Measurements from ENCODE around the gene LLGL1.

Gene LLGL1

DNA sequence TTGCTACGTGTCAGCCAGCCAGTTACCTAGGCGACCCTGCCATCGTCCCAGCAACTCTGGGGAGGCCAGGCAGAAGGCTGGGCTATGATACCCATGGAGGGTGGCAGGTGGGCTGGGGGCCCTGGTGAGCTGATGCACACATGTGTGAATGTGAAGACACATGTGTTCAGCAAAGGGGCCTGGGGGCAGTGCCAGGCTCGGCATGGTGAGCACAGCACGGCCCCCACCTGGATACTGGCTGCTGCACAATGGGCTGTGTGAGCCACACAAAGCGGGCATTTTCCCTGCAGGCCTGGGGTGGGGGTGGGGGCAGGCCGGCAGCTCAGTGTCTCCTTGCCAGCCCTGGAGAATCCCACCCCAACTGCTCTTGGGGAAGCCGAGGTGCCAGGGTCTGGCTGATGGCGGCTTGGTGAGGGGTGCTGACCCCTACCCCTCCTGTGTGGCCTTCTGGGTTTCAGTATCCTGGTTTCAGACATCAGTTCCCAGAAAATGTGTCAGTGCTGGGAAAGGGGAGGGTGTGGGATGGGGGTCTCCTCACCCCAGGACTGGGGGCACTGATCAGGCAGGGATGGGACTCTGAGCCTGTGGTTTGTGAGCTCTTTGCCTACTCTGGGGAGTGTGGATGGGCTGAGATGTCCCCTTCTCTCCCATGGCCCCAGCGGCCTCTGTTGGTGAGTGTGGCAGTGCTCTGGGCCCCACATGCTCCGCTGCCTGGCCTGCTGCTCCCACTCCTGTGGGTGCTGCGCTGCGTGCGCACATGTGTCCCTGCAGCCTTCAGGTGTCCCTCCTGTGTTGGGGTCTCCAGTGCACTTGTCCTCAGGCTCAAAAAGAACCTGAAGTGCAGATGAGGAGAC is 5.1 kb downstream of the LLGL1 start:
- no peak for DNase-seq

GRCh38 chr17:18231164-18231563 is 5.7 kb downstream of the LLGL1 start:
- no peak for DNase-seq

DNA sequence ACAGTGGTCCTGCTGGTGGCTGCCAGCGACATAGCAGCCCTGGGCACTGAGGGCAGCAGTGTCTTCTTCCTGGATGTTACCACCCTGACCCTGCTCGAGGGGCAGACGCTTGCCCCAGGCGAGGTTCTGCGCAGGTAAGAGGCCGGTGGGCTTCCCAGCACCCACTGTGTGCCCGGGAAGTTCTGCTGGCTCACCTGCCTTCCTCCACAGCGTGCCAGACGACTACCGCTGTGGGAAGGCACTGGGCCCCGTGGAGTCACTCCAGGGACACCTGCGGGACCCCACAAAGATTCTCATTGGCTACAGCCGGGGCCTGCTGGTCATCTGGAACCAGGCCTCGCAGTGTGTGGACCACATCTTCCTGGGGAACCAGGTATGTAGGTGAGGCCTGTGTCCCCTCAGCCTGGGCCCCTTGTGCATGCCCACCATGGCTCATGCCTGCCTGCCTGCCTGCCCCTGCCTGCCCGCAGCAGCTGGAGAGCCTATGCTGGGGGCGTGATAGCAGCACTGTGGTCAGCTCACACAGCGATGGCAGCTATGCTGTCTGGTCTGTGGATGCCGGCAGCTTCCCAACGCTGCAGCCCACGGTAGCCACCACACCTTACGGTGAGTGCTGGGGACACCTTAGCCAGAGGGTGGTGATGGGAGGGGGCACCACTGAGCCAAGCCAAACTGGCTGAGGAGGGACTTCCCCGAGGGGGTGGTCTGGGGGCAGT is 8.5 kb downstream of the LLGL1 start:
- no peak for DNase-seq

DNA sequence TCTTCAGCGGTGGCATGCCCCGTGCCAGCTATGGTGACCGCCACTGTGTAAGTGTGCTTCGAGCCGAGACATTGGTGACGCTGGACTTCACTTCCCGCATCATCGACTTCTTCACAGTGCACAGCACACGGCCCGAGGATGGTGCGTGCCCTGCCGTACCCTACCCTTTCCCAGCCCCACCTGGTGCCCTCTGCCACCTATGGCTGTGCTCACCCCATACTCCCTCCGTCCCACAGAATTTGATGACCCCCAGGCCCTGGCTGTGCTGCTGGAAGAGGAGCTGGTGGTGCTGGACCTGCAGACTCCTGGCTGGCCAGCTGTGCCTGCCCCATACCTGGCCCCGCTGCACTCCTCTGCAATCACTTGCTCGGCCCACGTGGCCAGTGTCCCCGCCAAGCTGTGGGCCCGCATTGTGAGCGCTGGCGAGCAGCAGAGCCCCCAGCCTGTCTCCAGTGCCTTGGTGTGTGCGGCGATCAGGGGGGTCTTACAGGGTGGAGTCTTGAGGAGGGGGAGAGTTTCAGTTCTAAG is 9.5 kb downstream of the LLGL1 start:
- DNase-seq = no peak

DNA sequence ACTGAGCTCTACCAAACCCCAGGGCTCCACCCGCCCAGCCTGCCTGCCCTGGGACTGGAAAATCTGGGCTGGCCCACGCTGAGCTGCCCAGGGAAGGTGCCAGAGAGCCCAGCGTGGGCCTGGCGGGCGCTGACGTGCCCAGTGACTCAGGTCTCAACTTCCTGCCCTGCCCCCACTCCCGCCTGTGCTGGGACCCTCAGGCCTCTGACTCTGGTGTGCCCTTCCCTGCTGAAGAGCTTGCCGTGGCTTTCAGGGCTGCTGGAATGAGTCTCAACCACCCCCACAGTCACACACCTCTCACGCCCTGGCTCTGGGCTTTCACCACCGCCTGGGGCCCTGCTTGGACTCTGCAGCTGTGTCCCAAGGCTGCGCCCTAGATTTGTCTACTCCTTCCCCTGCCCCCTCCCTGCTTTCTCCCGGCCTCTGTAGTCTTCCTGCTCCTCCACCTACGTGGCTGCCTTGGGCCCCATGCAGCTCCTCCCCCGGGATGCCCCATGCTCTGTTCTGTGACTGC is 10.4 kb downstream of the LLGL1 start:
- DNase-seq = peak; percentile 48

DNA sequence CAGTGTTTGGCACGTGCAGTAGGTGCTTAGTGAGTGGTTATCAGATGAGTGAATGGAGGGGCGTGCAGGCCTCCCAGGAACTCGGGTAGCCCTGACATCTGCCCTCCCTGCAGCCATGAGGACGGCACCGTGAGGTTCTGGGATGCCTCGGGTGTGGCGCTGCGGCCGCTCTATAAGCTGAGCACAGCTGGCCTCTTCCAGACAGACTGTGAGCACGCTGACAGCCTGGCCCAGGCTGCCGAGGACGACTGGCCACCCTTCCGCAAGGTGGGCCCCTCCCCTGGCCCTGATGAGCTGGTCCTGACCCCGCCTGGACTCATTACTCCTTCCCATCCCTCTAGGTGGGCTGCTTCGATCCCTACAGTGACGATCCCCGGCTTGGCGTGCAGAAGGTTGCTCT is 11.1 kb downstream of the LLGL1 start:
- no peak for DNase-seq

- DNase-seq = no peak
These were observed 12.0 kb downstream of the LLGL1 start for GRCh38 chr17:18237461-18237860.

- DNase-seq = no peak
These were observed 12.9 kb downstream of the LLGL1 start for GRCh38 chr17:18238299-18238698.

- DNase-seq = no peak
These were observed 15.0 kb downstream of the LLGL1 start for GRCh38 chr17:18240449-18240848.

- DNase-seq = no peak
These were observed 15.9 kb downstream of the LLGL1 start for GRCh38 chr17:18241229-18241871.

GRCh38 chr17:18245038-18245776 is 19.8 kb downstream of the LLGL1 start:
- no peak for DNase-seq

GRCh38 chr17:18246109-18246725 is 20.8 kb downstream of the LLGL1 start:
- DNase-seq = no peak

GRCh38 chr17:18246880-18247612 is 21.6 kb downstream of the LLGL1 start:
- DNase-seq = peak; percentile 52

- no peak for DNase-seq
These were observed 22.2 kb downstream of the LLGL1 start for GRCh38 chr17:18247613-18248001.

- peak; percentile 65 for DNase-seq
These were observed 22.9 kb downstream of the LLGL1 start for GRCh38 chr17:18248300-18248731.

GRCh38 chr17:18248811-18249210 is 23.4 kb downstream of the LLGL1 start:
- DNase-seq = no peak

GRCh38 chr17:18250259-18250658 is 24.8 kb downstream of the LLGL1 start:
- DNase-seq = no peak

DNA sequence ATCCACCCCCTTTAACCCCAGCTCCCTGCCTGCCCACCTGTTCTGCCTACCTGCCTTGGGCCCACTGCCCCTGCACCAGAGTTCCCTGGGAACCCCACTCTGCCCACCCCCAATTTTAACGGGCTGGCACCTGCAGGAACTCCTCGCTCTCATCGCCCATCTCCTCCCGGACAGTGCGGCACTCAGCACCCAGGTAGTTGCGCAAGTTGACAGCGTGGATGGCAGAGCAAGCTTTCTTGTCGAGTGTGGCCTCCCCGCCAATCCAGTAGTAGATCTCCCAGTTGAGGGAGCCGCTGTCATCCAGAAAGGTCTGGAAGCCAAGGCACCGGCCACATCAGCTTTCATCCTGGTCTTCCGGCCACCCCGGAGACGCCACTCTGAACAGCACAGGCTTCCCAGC is 25.3 kb downstream of the LLGL1 start:
- no peak for DNase-seq

DNA sequence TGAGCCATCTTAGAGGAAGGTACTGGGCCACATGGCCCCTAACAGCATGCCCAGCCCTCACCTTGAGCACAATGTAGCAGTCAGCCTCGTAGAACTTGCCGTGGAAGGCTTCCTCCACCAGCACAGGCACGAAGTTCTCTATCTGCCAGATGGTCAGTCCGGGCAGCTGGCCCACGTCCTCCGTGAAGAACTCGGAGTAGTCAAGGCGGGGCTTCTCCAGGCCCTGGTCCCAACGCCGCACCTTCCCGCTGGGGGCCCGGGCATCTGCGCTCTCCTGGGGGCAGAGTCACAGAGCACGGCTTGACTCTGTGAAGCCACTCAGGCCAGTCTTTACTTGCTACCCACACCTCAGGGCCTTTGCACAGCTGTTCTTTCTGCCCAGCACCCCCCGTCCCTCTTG is 25.8 kb downstream of the LLGL1 start:
- no peak for DNase-seq

GRCh38 chr17:18252160-18252559 is 26.7 kb downstream of the LLGL1 start:
- DNase-seq = no peak

DNA sequence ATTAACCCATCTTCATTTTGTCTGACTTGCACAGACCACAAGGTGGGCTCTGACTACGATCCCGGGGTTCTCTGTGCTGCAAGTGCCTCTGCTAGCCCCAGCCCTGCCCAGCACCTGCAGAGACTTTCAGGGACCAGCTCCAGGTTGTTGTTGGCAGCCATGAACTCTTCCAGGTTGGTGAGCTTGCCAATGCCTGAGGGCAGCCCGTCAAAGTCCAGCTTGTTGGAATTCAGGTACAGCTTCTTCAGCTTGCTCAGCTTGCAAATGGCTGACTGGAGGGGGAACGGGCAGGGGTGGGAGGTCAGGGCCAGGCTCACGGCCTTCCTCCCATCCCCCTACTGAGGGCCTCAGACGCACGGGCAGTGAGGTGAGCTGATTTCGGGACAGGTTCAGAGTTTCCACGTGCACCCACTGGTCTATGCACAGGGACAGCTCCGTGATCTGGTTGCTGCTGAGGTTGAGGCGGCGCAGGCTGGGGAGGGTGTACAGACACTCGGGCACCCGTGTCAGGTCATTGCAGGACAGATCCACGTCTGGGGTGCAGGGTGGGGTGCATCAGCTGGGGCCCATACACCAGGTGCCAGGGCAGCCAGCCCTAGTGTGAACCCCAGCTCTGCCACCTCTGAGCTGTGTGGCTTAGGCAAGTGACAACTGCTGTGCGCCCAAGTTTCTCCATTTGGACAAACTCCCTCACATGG is 27.9 kb downstream of the LLGL1 start:
- no peak for DNase-seq

All from stimulated activated CD4-positive, alpha-beta T cell treated with anti-CD3 and anti-CD28 coated beads, Interleukin-1b, Interleukin-23, amount 100 ng/mL, for 48 hours (primary cell).